K562 (cell line): ENCODE measurements around the gene UBE2C.

Experiments
- BHLHE40 ChIP-seq: IDR thresholded peaks from 2 replicates; pipeline ENCODE4 v1.6.1; 2011; ENCODE audit warnings: low read length, improper control_type of control experiment
- EZH2 ChIP-seq: IDR thresholded peaks from 2 replicates; pipeline ENCODE4 v1.6.1; 2012; ENCODE audit warnings: low read depth, mild to moderate bottlenecking, inconsistent platforms, low read length, borderline replicate concordance
- IRF1 ChIP-seq: sonication (generic); formaldehyde crosslinking; IDR thresholded peaks from 2 replicates; pipeline ENCODE4 v1.8.0; 2022; ENCODE audit warnings: missing genetic modification reagents, mild to moderate bottlenecking, borderline replicate concordance
- JUN ChIP-seq, 2 experiments: sonication (generic) in 1 of 2; formaldehyde crosslinking in 1 of 2; IDR thresholded peaks; 2 replicates each; pipeline versions ENCODE4 v1.6.1 to v1.8.0; 2012 to 2022; ENCODE audit warnings: borderline replicate concordance in 2 of 2, mild to moderate bottlenecking in 2 of 2, improper control_type of control experiment in 1 of 2, low read depth in 1 of 2, low read length in 1 of 2, missing genetic modification reagents in 1 of 2
- KDM5B ChIP-seq: fragments of 200-600 bp; sonication (generic); IDR thresholded peaks from 2 replicates; pipeline ENCODE4 v1.6.1; 2012; ENCODE audit warnings: low read depth, mild to moderate bottlenecking, moderate library complexity, low read length, control low read depth, inconsistent platforms; ENCODE audit not compliant: insufficient replicate concordance
- MECOM ChIP-seq: fragments of 250-450 bp; sonication (Bioruptor Pico); IDR thresholded peaks from 2 replicates; pipeline ENCODE4 v1.8.0; 2022; ENCODE audit warnings: inconsistent platforms
- USF2 ChIP-seq: sonication (generic); formaldehyde crosslinking; IDR thresholded peaks from 2 replicates; pipeline ENCODE4 v1.5.0; 2020; ENCODE audit warnings: missing genetic modification reagents

GRCh38 chr20:45822857-45823256 is 10.4 kb downstream of the UBE2C start:
- no peak for TF ChIP-seq EZH2
- TF ChIP-seq KDM5B, result no peak
- TF ChIP-seq BHLHE40, result no peak
- no peak for TF ChIP-seq USF2 (CRISPR knock-in tag)
- no peak for TF ChIP-seq MECOM (CRISPR knock-in tag)
- TF ChIP-seq JUN (IDR thresholded peaks at IDR 0.05; ENCODE audit: borderline replicate concordance, low read depth, low read length), result no peak
- TF ChIP-seq JUN (CRISPR knock-in tag; IDR thresholded peaks at IDR 0.05; ENCODE audit: borderline replicate concordance), result no peak
- no peak for TF ChIP-seq IRF1 (CRISPR knock-in tag)
